GM12878 (cell line): ENCODE measurements around the gene TBC1D10A. TPM values are rescaled to one million over a fixed set of nuclear protein-coding genes. Genes with fewer than 3 reads are reported as not detected.

Experiments
- ATAC-seq: fragments of 200-7000 bp; cut with Tn5 transposase; 3 replicates; pipeline ENCODE4 v1.9.1; 2020; ENCODE audit warnings: mild to moderate bottlenecking, moderate library complexity
- BruUV-seq: library from RNA; stranded (reverse); fragments of 400-500 nt; replicated peaks from 2 replicates; lab custom pipeline; 2021; lab: Mats Ljungman, UMichigan
- CTCF ChIA-PET: fragments of 300-600 bp; sonication (Branson Sonifier 250); formaldehyde crosslinking; extraction: SDS; loops from one replicate; lab custom pipeline; 2021; ENCODE audit warnings: inconsistent platforms; lab: Yijun Ruan, JAX
- POLR2A ChIA-PET: fragments of 350-600 bp; formaldehyde crosslinking; extraction: SDS; loops from one replicate; lab custom pipeline; 2021; ENCODE audit warnings: inconsistent platforms; lab: Charles Lee
- RAD21 ChIA-PET: fragments of 300-600 bp; sonication (Branson Sonifier 250); formaldehyde crosslinking; loops from one replicate; lab custom pipeline; 2023; ENCODE audit warnings: antibody characterized with exemption; ENCODE audit not compliant: unreplicated experiment; lab: Charles Lee
- SMC1A ChIA-PET: fragments of 300-600 bp; sonication (Branson Sonifier 250); formaldehyde crosslinking; loops from one replicate; lab custom pipeline; 2023; ENCODE audit not compliant: unreplicated experiment, uncharacterized antibody; lab: Charles Lee
- DNase-seq: peaks from one replicate; pipeline ENCODE4 v3.0.0-alpha.2; 2011; ENCODE audit warnings: low read depth, low spot score
- FAIRE-seq: peaks from 3 replicates; lab custom pipeline; 2011; peaks lifted over from hg19 to GRCh38; lab: Jason Lieb, UNC
- H2AFZ ChIP-seq: 2 replicates; pipeline ENCODE4 v1.6.0; 2011; ENCODE audit warnings: low read depth, low read length, control low read depth; ENCODE audit not compliant: control insufficient read depth
- H3K27ac ChIP-seq: 2 replicates; pipeline ENCODE4 v1.5.1; 2011; ENCODE audit warnings: control low read depth; ENCODE audit not compliant: control insufficient read depth, insufficient read depth
- H3K27me3 ChIP-seq, 2 experiments: replicated peaks in 1 of 2; 2 replicates each; pipeline versions ENCODE4 v1.6.0 to v1.6.1; 2011; ENCODE audit warnings: low read length in 1 of 2; ENCODE audit not compliant: control insufficient read depth in 2 of 2, insufficient read depth in 2 of 2
- H3K36me3 ChIP-seq, 2 experiments: 2 replicates each; pipeline ENCODE4 v1.5.1; 2011; ENCODE audit warnings: low read length in 1 of 2; ENCODE audit not compliant: control insufficient read depth in 2 of 2, insufficient read depth in 2 of 2
- H3K4me1 ChIP-seq: 2 replicates; pipeline ENCODE4 v1.6.1; 2011; ENCODE audit warnings: mild to moderate bottlenecking, low read length, moderate library complexity, mixed read lengths; ENCODE audit not compliant: control insufficient read depth, insufficient read depth
- H3K4me2 ChIP-seq: 2 replicates; pipeline ENCODE4 v1.6.0; 2011; ENCODE audit warnings: control low read depth; ENCODE audit not compliant: control insufficient read depth, insufficient read depth
- H3K4me3 ChIP-seq: fragments of 200-600 bp; sonication (generic); 2 replicates; pipeline ENCODE4 v1.5.1; 2016
- H3K79me2 ChIP-seq: 2 replicates; pipeline ENCODE4 v1.6.0; 2011; ENCODE audit warnings: low read length; ENCODE audit not compliant: control insufficient read depth, insufficient read depth
- H3K9ac ChIP-seq: 2 replicates; pipeline ENCODE4 v1.8.0; 2011; ENCODE audit warnings: low read length, control low read depth, mixed read lengths; ENCODE audit not compliant: control insufficient read depth, insufficient read depth
- H3K9me3 ChIP-seq: replicated peaks from 3 replicates; pipeline ENCODE4 v1.5.1; 2011; ENCODE audit warnings: mild to moderate bottlenecking, low read length; ENCODE audit not compliant: control insufficient read depth, insufficient read depth
- H4K20me1 ChIP-seq: 2 replicates; pipeline ENCODE4 v1.6.0; 2011; ENCODE audit not compliant: control insufficient read depth, insufficient read depth
- CBX3 ChIP-seq: fragments of 200-600 bp; sonication (generic); IDR thresholded peaks from 2 replicates; pipeline ENCODE4 v1.6.1; 2016; ENCODE audit warnings: low read depth, borderline replicate concordance
- CHD1 ChIP-seq: IDR thresholded peaks from 2 replicates; pipeline ENCODE4 v1.6.1; 2012; ENCODE audit warnings: low read depth, low read length, improper control_type of control experiment
- KDM1A ChIP-seq: fragments of 200-600 bp; sonication (generic); IDR thresholded peaks from 2 replicates; pipeline ENCODE4 v1.6.1; 2016; ENCODE audit warnings: borderline replicate concordance
- MEF2B ChIP-seq: fragments of 450-650 bp; IDR thresholded peaks from 2 replicates; pipeline ENCODE4 v1.6.1; 2018; ENCODE audit warnings: mild to moderate bottlenecking, moderate library complexity; ENCODE audit not compliant: partially characterized antibody, poor library complexity, severe bottlenecking
- SMAD5 ChIP-seq: IDR thresholded peaks from 2 replicates; pipeline ENCODE4 v1.6.1; 2016; ENCODE audit warnings: antibody characterized with exemption, low read depth
- WGBS: methylation state at CpG from one replicate; pipeline ENCODE4 v1.1.6; 2016; ENCODE audit warnings: low lambda C conversion rate; ENCODE audit not compliant: insufficient replicate concordance, insufficient coverage; ENCODE audit errors: missing lambda C conversion rate; 5-methylcytosine and 5-hydroxymethylcytosine counted together
- in situ Hi-C: fragments of 300-500 bp; cut with MboI; formaldehyde crosslinking; loops from 9 replicates; pipeline ENCODE4 v1.14.3; 2018; ENCODE audit warnings: mixed read lengths
- intact Hi-C: fragments of 100-400 bp; cut with micrococcal nuclease; formaldehyde crosslinking; loops from one replicate; pipeline ENCODE4 v1.14.2; 2022; ENCODE audit not compliant: unreplicated experiment
- polyA plus RNA-seq, 11 experiments: library from polyadenylated mRNA; depleted of rRNA in 4 of 11; unstranded in 6 of 11; stranded (reverse) in 5 of 11; fragments of >200 nt; fragmentation: Nextera tagmentation in 4 of 11; fragmentation: Illumina TruSeq in 1 of 11; extraction: Ambion mirVana in 4 of 11; extraction: Trizol in 1 of 11; gene quantifications; 1 replicate in 1 of 11; 2 replicates in 10 of 11; pipeline versions ENCODE4 v1.2.1 to v1.2.3, GENCODE V29; 2011 to 2016; ENCODE audit warnings: inconsistent platforms in 2 of 11, missing spikeins in 2 of 11, low read depth in 1 of 11
- total RNA-seq, 4 experiments: library from RNA; depleted of rRNA in 3 of 4; stranded (reverse); fragments of >200 nt in 3 of 4; fragmentation: Illumina TruSeq in 1 of 4; extraction: Trizol in 1 of 4; gene quantifications; 2 replicates each; pipeline versions ENCODE4 v1.2.1 to v1.2.3, GENCODE V29; 2013 to 2021

Gene TBC1D10A
- total and polyA plus RNA-seq, 10 of the 15 experiments (the other 5 are each of a cell fraction or from before 2014, with no cell fraction given): 0.27 to 25.7 (median 15.3) TPM

- no TSS peak for BruUV-seq
- H3K9me3 ChIP-seq: no peaks in the 10 kb centered on the region
- in situ Hi-C loops (no loop called here), intact Hi-C loops (no loop called here)
- H3K4me1 ChIP-seq: no peaks in the 10 kb centered on the region
- no peaks in the 10 kb centered on the region; a peak in 1 of 4 replicates for H3K27me3 ChIP-seq
- 48% methylated on average over 16 of the region's 16 CpGs for WGBS
- no peaks in the 10 kb centered on the region for H4K20me1 ChIP-seq
- ChIA-PET SMC1A (interaction anchor here (1.2 to 1.5 kb wide), 2 partner anchors 9 to 15 kb away, joined by 3 to 10 read pairs; no protein-coding TSS in a partner anchor), CTCF (interaction anchor here (1.1 to 2.7 kb wide), 5 partner anchors 9 to 172 kb away, joined by 3 to 16 read pairs (median 3); partner anchors contain the start of gene RNF215), POLR2A (no interaction called here), RAD21 (no interaction called here)
- H3K9ac ChIP-seq: no peak overlapping the region
- no peaks in the 10 kb centered on the region for H3K36me3 ChIP-seq
- TF ChIP-seq CBX3: no peak
- TF ChIP-seq CHD1: no peak
- TF ChIP-seq MEF2B: no peak
- no peak for TF ChIP-seq SMAD5
- no peak for TF ChIP-seq KDM1A
- H3K79me2 ChIP-seq: no peaks in the 10 kb centered on the region
- H2AFZ ChIP-seq: no peak overlapping the region
- no peak overlapping the region for H3K27ac ChIP-seq
- no peak overlapping the region for H3K4me2 ChIP-seq
- no peak overlapping the region for H3K4me3 ChIP-seq
- ATAC-seq (no peak; the same call in 2 of the 3 replicates), DNase-seq (no peak), FAIRE-seq (no peak)
Measured at GRCh38 chr22:30279046-30279788, 47.5 kb downstream of the TBC1D10A start.
